ENCODE measurements around the gene ARL14EPL. TPM values are rescaled to one million over a fixed set of nuclear protein-coding genes. Genes with fewer than 3 reads are reported as not detected.

ARL14EPL gene
- total RNA-seq: not detected

- DNase-seq (ENCODE audit: low spot score): no peak
- peak; percentile 76 for ATAC-seq
Measured at GRCh38 chr5:116032094-116032517, at the start of gene ARL14EPL. ARL14EPL (plus strand) TSS chr5:116032472; CDS start chr5:116051466, 18,994 bp downstream.

GRCh38 chr5:115983519-115983918 is 48.8 kb upstream of the ARL14EPL start:
- intact Hi-C loops (cut with DNase I): no loop called here
- ATAC-seq (no peak), DNase-seq (ENCODE audit: low spot score) (no peak)

More at GRCh38 chr5:116032094-116032517, at the start of gene ARL14EPL:
- intact Hi-C loops (cut with DNase I): loop anchor here (10.0 kb wide), 1 partner anchor 1027 kb away; no protein-coding TSS in a partner anchor

DNA sequence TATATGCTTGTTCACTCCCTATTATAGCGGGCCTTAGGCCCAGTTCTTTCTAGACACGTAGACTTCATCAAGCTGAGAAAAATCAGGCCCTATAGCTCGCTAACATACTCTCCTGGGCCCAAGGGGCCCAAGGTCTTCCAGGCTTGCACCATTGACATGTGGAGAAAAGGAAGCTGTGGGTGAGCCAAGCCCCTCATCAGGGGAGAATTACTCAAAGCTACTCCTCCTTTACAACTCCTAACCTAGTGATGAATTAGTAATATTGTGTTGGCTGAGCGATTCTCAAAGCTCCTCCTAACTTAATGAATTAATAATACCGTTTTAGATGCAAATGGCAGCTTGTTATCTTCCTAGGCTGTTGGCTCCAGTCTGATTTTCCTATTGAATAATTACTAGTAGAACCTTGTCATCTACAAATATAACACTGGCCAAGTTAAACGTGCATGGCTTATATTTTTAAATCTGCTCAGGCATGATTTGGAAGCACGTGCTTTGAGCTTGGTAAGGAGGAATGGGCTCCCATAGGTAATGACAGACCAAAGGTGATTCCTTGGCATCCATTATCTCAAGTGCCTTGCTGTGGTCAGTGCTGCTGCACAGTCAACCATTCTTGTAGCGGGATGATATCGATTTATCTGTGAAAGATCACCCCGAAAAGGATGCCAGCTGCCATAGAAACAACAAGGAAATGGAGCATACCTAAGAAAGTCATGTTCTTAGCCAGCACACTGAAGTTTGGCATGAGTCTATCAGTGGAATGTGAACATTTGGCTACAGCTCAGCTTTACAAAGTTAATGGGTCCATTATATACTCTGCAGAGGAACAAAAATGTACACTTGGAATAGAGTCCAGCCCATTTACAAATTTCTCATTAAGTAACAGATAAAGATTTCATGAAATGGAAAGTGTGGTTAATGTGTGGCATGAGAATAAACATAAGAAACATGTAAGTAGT is 46.2 kb upstream of the ARL14EPL start:
- no peak for ATAC-seq
- no peak for DNase-seq (ENCODE audit: low spot score)
- intact Hi-C loops (cut with DNase I): no loop called here

- ATAC-seq: no peak
- intact Hi-C loops (cut with DNase I): no loop called here
- no peak for DNase-seq (ENCODE audit: low spot score)
Measured at GRCh38 chr5:115988002-115988401, 44.3 kb upstream of the ARL14EPL start.

DNA sequence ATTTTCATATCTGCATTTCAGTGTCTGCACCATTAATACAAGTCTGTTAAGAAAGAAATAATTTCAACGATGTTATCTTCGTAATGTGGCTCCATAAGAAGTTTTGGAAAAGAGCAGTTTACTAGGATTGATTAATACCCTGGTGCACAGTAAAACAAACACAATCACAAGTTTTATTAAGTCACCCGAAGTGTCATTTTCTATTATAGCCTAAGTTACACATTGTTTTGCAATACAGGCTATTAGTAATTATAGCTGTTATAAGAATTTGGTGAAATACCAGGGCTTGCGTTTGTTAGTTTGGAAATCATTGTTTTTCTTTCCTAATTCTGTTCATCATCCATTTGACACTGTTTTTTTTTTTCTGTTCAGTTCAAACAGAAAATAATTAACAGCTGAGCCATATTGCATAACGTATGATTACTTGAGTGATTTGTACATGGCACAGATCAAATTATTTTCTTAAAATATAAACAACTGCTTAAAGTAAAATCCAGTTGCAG is 39.4 kb upstream of the ARL14EPL start:
- no peak for ATAC-seq

GRCh38 chr5:115995351-115995750 is 36.9 kb upstream of the ARL14EPL start:
- DNase-seq (ENCODE audit: low spot score) (no peak), ATAC-seq (no peak)
- intact Hi-C loops (cut with DNase I): no loop called here

More for the DNA sequence above, 39.4 kb upstream of the ARL14EPL start:
- intact Hi-C loops (cut with DNase I): no loop called here
- DNase-seq (ENCODE audit: low spot score): no peak

DNA sequence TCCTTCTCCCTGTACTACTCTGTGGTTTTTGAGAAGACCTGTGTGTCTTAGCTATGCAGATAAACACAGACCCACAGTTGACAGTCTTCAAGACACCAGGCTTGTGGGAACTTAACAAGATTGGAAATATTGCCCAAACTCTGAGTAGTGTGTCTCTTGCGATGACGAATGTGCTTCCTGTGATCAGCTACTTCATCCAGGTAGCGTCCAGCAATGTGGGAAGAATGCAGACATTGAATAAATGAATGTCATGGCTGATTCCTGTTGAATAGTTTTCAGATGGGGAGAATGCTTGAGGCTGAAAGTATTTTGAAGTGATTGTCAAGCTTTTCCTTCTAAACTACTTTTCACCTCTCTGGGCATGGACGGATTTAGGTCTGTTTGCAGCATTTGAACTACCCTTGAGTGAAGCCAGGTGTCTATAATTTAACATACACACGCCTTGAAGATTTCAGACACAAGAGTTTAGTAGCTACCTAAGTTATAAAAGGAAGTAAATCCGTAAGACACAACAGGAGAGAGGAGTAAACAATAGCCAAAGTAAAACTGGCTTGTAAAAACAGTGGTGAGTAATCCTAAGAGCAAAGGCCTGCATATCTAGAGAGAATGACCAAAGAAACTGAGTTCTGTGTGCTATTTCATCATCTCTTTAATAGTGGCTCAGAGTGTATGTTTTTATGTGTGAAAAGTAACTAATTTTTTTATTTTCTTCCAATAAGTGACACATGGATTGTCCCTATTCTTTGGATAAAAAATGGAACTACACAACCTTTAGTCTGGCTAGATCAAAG is 30.0 kb upstream of the ARL14EPL start:
- intact Hi-C loops (cut with DNase I): no loop called here
- ATAC-seq (no peak), DNase-seq (ENCODE audit: low spot score) (no peak)

- no peak for ATAC-seq
- no peak for DNase-seq (ENCODE audit: low spot score)
- intact Hi-C loops (cut with DNase I): no loop called here
Measured at GRCh38 chr5:116004248-116004647, 28.0 kb upstream of the ARL14EPL start.

DNA sequence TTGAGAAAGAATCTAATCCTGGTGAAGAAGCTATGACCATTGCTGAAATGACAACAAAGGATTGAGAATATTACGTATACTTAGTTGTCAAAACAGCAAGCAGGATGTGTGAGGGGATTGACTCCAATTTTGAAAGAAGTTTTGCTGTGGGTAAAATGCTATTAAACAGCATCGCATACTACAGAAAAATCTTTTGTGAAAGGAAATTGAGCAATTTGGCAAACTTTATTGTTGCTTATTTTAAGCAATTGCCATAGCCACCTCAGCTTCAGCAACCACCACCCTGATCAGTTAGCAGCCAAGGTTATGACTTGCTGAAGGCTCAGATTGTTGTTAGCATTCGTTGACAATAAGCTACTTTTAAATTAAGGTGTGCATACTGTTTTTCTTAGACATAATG is 22.5 kb upstream of the ARL14EPL start:
- ATAC-seq: no peak
- intact Hi-C loops (cut with DNase I): no loop called here
- DNase-seq (ENCODE audit: low spot score): no peak

GRCh38 chr5:116011046-116011445 is 21.2 kb upstream of the ARL14EPL start:
- DNase-seq (ENCODE audit: low spot score) (no peak), ATAC-seq (no peak)
- intact Hi-C loops (cut with DNase I): no loop called here

GRCh38 chr5:116013207-116013785 is 19.0 kb upstream of the ARL14EPL start:
- ATAC-seq: no peak
- DNase-seq (ENCODE audit: low spot score): no peak
- intact Hi-C loops (cut with DNase I): no loop called here

DNA sequence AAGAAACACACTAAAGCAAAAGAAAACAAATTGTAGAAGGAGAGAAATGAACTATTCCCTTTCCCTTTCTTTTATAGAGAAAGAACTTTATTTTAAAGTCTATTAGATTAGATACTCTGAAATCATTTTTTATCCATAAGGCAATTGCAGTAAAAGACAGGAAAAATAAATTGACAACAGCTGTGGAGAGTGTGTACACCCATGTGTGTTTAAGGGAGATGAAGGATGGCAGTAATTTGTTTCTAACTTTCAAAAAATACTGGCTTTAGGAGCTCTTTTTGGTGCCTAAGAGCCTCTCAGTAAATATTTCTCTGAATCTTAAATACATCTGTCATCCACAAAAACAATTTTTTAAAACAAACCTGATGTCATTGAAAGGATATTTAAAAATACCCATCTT is 18.3 kb upstream of the ARL14EPL start:
- DNase-seq (ENCODE audit: low spot score) (no peak), ATAC-seq (no peak)
- intact Hi-C loops (cut with DNase I): no loop called here

- no peak for DNase-seq (ENCODE audit: low spot score)
- intact Hi-C loops (cut with DNase I): no loop called here
- ATAC-seq: no peak
Measured at GRCh38 chr5:116023619-116024018, 8.7 kb upstream of the ARL14EPL start.

- DNase-seq (ENCODE audit: low spot score) (no peak), ATAC-seq (no peak)
- intact Hi-C loops (cut with DNase I): no loop called here
Measured at GRCh38 chr5:116025866-116026265, 6.4 kb upstream of the ARL14EPL start.

- ATAC-seq: no peak
- DNase-seq (ENCODE audit: low spot score): no peak
- intact Hi-C loops (cut with DNase I): loop anchor here (10.0 kb wide), 1 partner anchor 1028 kb away; no protein-coding TSS in a partner anchor
Measured at GRCh38 chr5:116032991-116033390, 719 bp downstream of the ARL14EPL start.

GRCh38 chr5:116035123-116035522 is 2.9 kb downstream of the ARL14EPL start:
- intact Hi-C loops (cut with DNase I): loop anchor here (10.0 kb wide), 1 partner anchor 1030 kb away; no protein-coding TSS in a partner anchor
- DNase-seq (ENCODE audit: low spot score): no peak
- no peak for ATAC-seq

GRCh38 chr5:116037236-116037822 is 5.1 kb downstream of the ARL14EPL start:
- ATAC-seq (no peak), DNase-seq (ENCODE audit: low spot score) (no peak)
- intact Hi-C loops (cut with DNase I): loop anchor here (10.0 kb wide), 1 partner anchor 1033 kb away; no protein-coding TSS in a partner anchor

DNA sequence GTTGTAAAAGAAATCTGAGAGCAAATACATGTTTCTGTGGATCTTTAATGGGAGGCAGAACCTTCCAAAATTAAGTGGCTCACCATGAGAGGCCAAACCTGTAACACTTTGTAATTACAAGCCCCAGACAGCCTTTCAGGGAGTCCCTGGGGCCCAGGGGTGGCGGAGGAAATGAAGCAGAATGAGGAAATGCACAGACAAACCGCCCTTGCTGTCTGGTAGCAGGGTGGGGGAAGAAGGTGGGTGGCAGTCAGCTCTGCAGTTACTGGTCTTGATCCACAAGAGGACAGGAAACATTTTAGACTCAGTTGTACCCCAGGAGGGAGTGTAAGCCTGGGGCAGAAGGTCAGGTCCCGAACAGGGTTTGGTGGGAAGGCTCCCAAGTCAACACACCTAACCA is 6.5 kb downstream of the ARL14EPL start:
- DNase-seq (ENCODE audit: low spot score): no peak
- intact Hi-C loops (cut with DNase I): loop anchor here (10.0 kb wide), 1 partner anchor 1034 kb away; no protein-coding TSS in a partner anchor
- no peak for ATAC-seq

DNA sequence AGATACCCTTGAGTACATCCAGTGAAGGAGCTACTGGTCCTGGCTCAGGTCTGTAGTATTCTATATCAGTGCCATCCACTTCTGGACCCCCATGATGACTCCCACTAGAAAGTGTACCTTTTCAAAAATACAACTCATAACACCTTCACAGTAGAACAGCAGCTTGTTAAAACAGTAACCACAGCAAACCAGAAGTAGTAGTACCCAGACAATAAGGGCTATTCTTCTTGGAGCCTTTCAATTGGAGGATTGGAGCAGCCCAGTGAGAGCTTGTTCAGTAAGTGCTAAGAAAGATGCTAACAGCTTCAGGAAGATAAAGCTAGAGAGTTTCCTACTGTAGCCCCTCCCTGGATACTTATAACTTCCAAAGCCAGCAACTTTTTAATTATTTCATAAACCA is 10.1 kb downstream of the ARL14EPL start:
- no peak for DNase-seq (ENCODE audit: low spot score)
- intact Hi-C loops (cut with DNase I): no loop called here
- ATAC-seq: no peak

All from sciatic nerve (tissue), 2 donors.